GM12878 (cell line): ENCODE results near the gene CREBRF. TPM values are rescaled to one million over a fixed set of nuclear protein-coding genes. Genes with fewer than 3 reads are reported as not detected.

ENCODE experiments used
- ATAC-seq: fragments of 200-7000 bp; cut with Tn5 transposase; 3 replicates; pipeline ENCODE4 v1.9.1; 2020; ENCODE audit warnings: mild to moderate bottlenecking, moderate library complexity
- BruUV-seq: library from RNA; stranded (reverse); fragments of 400-500 nt; replicated peaks from 2 replicates; lab custom pipeline; 2021; lab: Mats Ljungman, UMichigan
- CTCF ChIA-PET: fragments of 300-600 bp; sonication (Branson Sonifier 250); formaldehyde crosslinking; extraction: SDS; loops from one replicate; lab custom pipeline; 2021; ENCODE audit warnings: inconsistent platforms; lab: Yijun Ruan, JAX
- POLR2A ChIA-PET: fragments of 350-600 bp; formaldehyde crosslinking; extraction: SDS; loops from one replicate; lab custom pipeline; 2021; ENCODE audit warnings: inconsistent platforms; lab: Charles Lee
- RAD21 ChIA-PET: fragments of 300-600 bp; sonication (Branson Sonifier 250); formaldehyde crosslinking; loops from one replicate; lab custom pipeline; 2023; ENCODE audit warnings: antibody characterized with exemption; ENCODE audit not compliant: unreplicated experiment; lab: Charles Lee
- SMC1A ChIA-PET: fragments of 300-600 bp; sonication (Branson Sonifier 250); formaldehyde crosslinking; loops from one replicate; lab custom pipeline; 2023; ENCODE audit not compliant: unreplicated experiment, uncharacterized antibody; lab: Charles Lee
- DNase-seq: peaks from one replicate; pipeline ENCODE4 v3.0.0-alpha.2; 2011; ENCODE audit warnings: low read depth, low spot score
- FAIRE-seq: peaks from 3 replicates; lab custom pipeline; 2011; peaks lifted over from hg19 to GRCh38; lab: Jason Lieb, UNC
- H2AFZ ChIP-seq: 2 replicates; pipeline ENCODE4 v1.6.0; 2011; ENCODE audit warnings: low read depth, low read length, control low read depth; ENCODE audit not compliant: control insufficient read depth
- H3K27ac ChIP-seq: 2 replicates; pipeline ENCODE4 v1.5.1; 2011; ENCODE audit warnings: control low read depth; ENCODE audit not compliant: control insufficient read depth, insufficient read depth
- H3K27me3 ChIP-seq, 2 experiments: replicated peaks in 1 of 2; 2 replicates each; pipeline versions ENCODE4 v1.6.0 to v1.6.1; 2011; ENCODE audit warnings: low read length in 1 of 2; ENCODE audit not compliant: control insufficient read depth in 2 of 2, insufficient read depth in 2 of 2
- H3K36me3 ChIP-seq, 2 experiments: 2 replicates each; pipeline ENCODE4 v1.5.1; 2011; ENCODE audit warnings: low read length in 1 of 2; ENCODE audit not compliant: control insufficient read depth in 2 of 2, insufficient read depth in 2 of 2
- H3K4me1 ChIP-seq: 2 replicates; pipeline ENCODE4 v1.6.1; 2011; ENCODE audit warnings: mild to moderate bottlenecking, low read length, moderate library complexity, mixed read lengths; ENCODE audit not compliant: control insufficient read depth, insufficient read depth
- H3K4me2 ChIP-seq: 2 replicates; pipeline ENCODE4 v1.6.0; 2011; ENCODE audit warnings: control low read depth; ENCODE audit not compliant: control insufficient read depth, insufficient read depth
- H3K4me3 ChIP-seq: fragments of 200-600 bp; sonication (generic); 2 replicates; pipeline ENCODE4 v1.5.1; 2016
- H3K79me2 ChIP-seq: 2 replicates; pipeline ENCODE4 v1.6.0; 2011; ENCODE audit warnings: low read length; ENCODE audit not compliant: control insufficient read depth, insufficient read depth
- H3K9ac ChIP-seq: 2 replicates; pipeline ENCODE4 v1.8.0; 2011; ENCODE audit warnings: low read length, control low read depth, mixed read lengths; ENCODE audit not compliant: control insufficient read depth, insufficient read depth
- H3K9me3 ChIP-seq: replicated peaks from 3 replicates; pipeline ENCODE4 v1.5.1; 2011; ENCODE audit warnings: mild to moderate bottlenecking, low read length; ENCODE audit not compliant: control insufficient read depth, insufficient read depth
- H4K20me1 ChIP-seq: 2 replicates; pipeline ENCODE4 v1.6.0; 2011; ENCODE audit not compliant: control insufficient read depth, insufficient read depth
- EGR1 ChIP-seq, 2 experiments: IDR thresholded peaks; 1 replicate in 1 of 2; 2 replicates in 1 of 2; pipeline ENCODE4 v1.6.1; 2011 to 2012; ENCODE audit warnings: low read depth in 2 of 2, low read length in 2 of 2, borderline replicate concordance in 1 of 2, mild to moderate bottlenecking in 1 of 2, moderate library complexity in 1 of 2
- PBX3 ChIP-seq: IDR thresholded peaks from 2 replicates; pipeline ENCODE4 v1.6.1; 2011; ENCODE audit warnings: mild to moderate bottlenecking, low read depth, low read length, moderate library complexity; ENCODE audit not compliant: insufficient replicate concordance
- WGBS: methylation state at CpG from one replicate; pipeline ENCODE4 v1.1.6; 2016; ENCODE audit warnings: low lambda C conversion rate; ENCODE audit not compliant: insufficient replicate concordance, insufficient coverage; ENCODE audit errors: missing lambda C conversion rate; 5-methylcytosine and 5-hydroxymethylcytosine counted together
- in situ Hi-C: fragments of 300-500 bp; cut with MboI; formaldehyde crosslinking; loops from 9 replicates; pipeline ENCODE4 v1.14.3; 2018; ENCODE audit warnings: mixed read lengths
- intact Hi-C: fragments of 100-400 bp; cut with micrococcal nuclease; formaldehyde crosslinking; loops from one replicate; pipeline ENCODE4 v1.14.2; 2022; ENCODE audit not compliant: unreplicated experiment
- polyA plus RNA-seq, 11 experiments: library from polyadenylated mRNA; depleted of rRNA in 4 of 11; unstranded in 6 of 11; stranded (reverse) in 5 of 11; fragments of >200 nt; fragmentation: Nextera tagmentation in 4 of 11; fragmentation: Illumina TruSeq in 1 of 11; extraction: Ambion mirVana in 4 of 11; extraction: Trizol in 1 of 11; gene quantifications; 1 replicate in 1 of 11; 2 replicates in 10 of 11; pipeline versions ENCODE4 v1.2.1 to v1.2.3, GENCODE V29; 2011 to 2016; ENCODE audit warnings: inconsistent platforms in 2 of 11, missing spikeins in 2 of 11, low read depth in 1 of 11
- total RNA-seq, 4 experiments: library from RNA; depleted of rRNA in 3 of 4; stranded (reverse); fragments of >200 nt in 3 of 4; fragmentation: Illumina TruSeq in 1 of 4; extraction: Trizol in 1 of 4; gene quantifications; 2 replicates each; pipeline versions ENCODE4 v1.2.1 to v1.2.3, GENCODE V29; 2013 to 2021

The CREBRF gene
- total and polyA plus RNA-seq, 10 of the 15 experiments (the other 5 are each of a cell fraction or from before 2014, with no cell fraction given): 1.2 to 12.7 (median 3.9) TPM

GRCh38 chr5:173056783-173057061 lies 570 bp downstream of the CREBRF start:
- peaks cover 15% of the 10 kb centered on the region for H3K79me2 ChIP-seq
- peak overlapping the region; percentile 65 for H2AFZ ChIP-seq

More at GRCh38 chr5:173056783-173057061, 570 bp downstream of the CREBRF start:
- ATAC-seq (peak; percentile 62), DNase-seq (no peak), FAIRE-seq (no peak)
- no peaks in the 10 kb centered on the region for H3K9me3 ChIP-seq
- intact Hi-C loops: loop anchor here (1.0 to 10.0 kb wide), 3 partner anchors 20 to 282 kb away; partner anchors contain the start of gene DUSP1
- BruUV-seq: no TSS peak
- no peak overlapping the region for H3K4me2 ChIP-seq
- H3K9ac ChIP-seq: peak overlapping the region; percentile 71; the same call in 1 of the 2 replicates
- in situ Hi-C loops: no loop called here
- no peaks in the 10 kb centered on the region for H4K20me1 ChIP-seq
- SMC1A ChIA-PET: interaction anchor here (0.6 to 2.2 kb wide), 19 partner anchors 15 to 98 kb away, joined by 3 to 31 read pairs (median 5); partner anchors contain the start of genes ATP6V0E1 and BNIP1
- no peaks in the 10 kb centered on the region for H3K27me3 ChIP-seq
- TF ChIP-seq PBX3 (no peak), EGR1 (IDR thresholded peaks at IDR 0.05; ENCODE audit: borderline replicate concordance in 1 of 2, low read depth in 2 of 2, low read length in 2 of 2) (0 out of 3 replicates have a peak, but pooled peaks of 1 of the 2 experiments have one; percentile 23)
- H3K36me3 ChIP-seq: no peaks in the 10 kb centered on the region; a peak in 1 of 4 replicates
- CTCF ChIA-PET: interaction anchor here (0.9 to 2.1 kb wide), 7 partner anchors 9 to 88 kb away, joined by 3 to 17 read pairs (median 7); partner anchors contain the start of genes ATP6V0E1 and BNIP1
- POLR2A ChIA-PET: interaction anchor here (0.6 to 2.3 kb wide), 9 partner anchors 21 to 285 kb away, joined by 3 to 30 read pairs (median 3); partner anchors contain the start of genes ATP6V0E1, BNIP1, DUSP1 and RPL26L1
- H3K4me1 ChIP-seq: peaks cover 24% of the 10 kb centered on the region
- peak overlapping the region; percentile 93 for H3K4me3 ChIP-seq
- RAD21 ChIA-PET: interaction anchor here (0.6 to 2.3 kb wide), 13 partner anchors 9 to 231 kb away, joined by 3 to 39 read pairs (median 5); partner anchors contain the start of genes ATP6V0E1 and BNIP1
- WGBS: 0% methylated on average over 5 of the region's 27 CpGs
- H3K27ac ChIP-seq: peak overlapping the region; percentile 73
